A673 (cell line): ENCODE measurements around the gene CEP131. TPM values are rescaled to one million over a fixed set of nuclear protein-coding genes. Genes with fewer than 3 reads are reported as not detected.

Experiments used
- BruUV-seq: library from RNA; stranded (reverse); fragments of 400-500 nt; replicated peaks from 2 replicates; lab custom pipeline; 2021; lab: Mats Ljungman, UMichigan
- CTCF ChIA-PET: fragments of 300-600 bp; sonication (Branson Sonifier 250); formaldehyde crosslinking; loops from one replicate; lab custom pipeline; 2022; ENCODE audit warnings: antibody characterized with exemption; lab: Charles Lee
- POLR2A ChIA-PET: fragments of 300-600 bp; sonication (Branson Sonifier 250); formaldehyde crosslinking; loops from one replicate; lab custom pipeline; 2022; ENCODE audit warnings: antibody characterized with exemption; ENCODE audit not compliant: low non-redundant PET; lab: Charles Lee
- DNase-seq: peaks from one replicate; pipeline ENCODE4 v3.0.0-alpha.2; 2015; ENCODE audit warnings: low spot score
- H3K27ac ChIP-seq: fragments of 200-600 bp; sonication (generic); 2 replicates; pipeline ENCODE4 v1.5.1; 2016; ENCODE audit warnings: mixed run types, low read depth, mild to moderate bottlenecking, mixed read lengths, antibody characterized with exemption, low read length; ENCODE audit not compliant: poor library complexity, severe bottlenecking
- H3K27me3 ChIP-seq: fragments of 200-600 bp; sonication (generic); replicated peaks from 2 replicates; pipeline ENCODE4 v1.6.1; 2017; ENCODE audit warnings: mixed run types, low read depth, mild to moderate bottlenecking, mixed read lengths, antibody characterized with exemption, low read length; ENCODE audit not compliant: insufficient read depth, poor library complexity
- H3K36me3 ChIP-seq: fragments of 200-600 bp; sonication (generic); 2 replicates; pipeline ENCODE4 v1.6.1; 2016; ENCODE audit warnings: mixed run types, mild to moderate bottlenecking, mixed read lengths, antibody characterized with exemption, low read length; ENCODE audit not compliant: insufficient read depth, poor library complexity, severe bottlenecking
- H3K4me1 ChIP-seq: fragments of 200-600 bp; sonication (generic); 2 replicates; pipeline ENCODE4 v1.6.1; 2017; ENCODE audit warnings: mixed run types, mild to moderate bottlenecking, mixed read lengths, antibody characterized with exemption, low read length; ENCODE audit not compliant: insufficient read depth, poor library complexity, severe bottlenecking
- H3K4me3 ChIP-seq: fragments of 200-600 bp; sonication (generic); 2 replicates; pipeline ENCODE4 v1.5.1; 2016; ENCODE audit warnings: low read depth, mixed run types, mild to moderate bottlenecking, mixed read lengths, low read length; ENCODE audit not compliant: poor library complexity, severe bottlenecking
- H3K9me3 ChIP-seq: fragments of 200-600 bp; sonication (generic); 2 replicates; pipeline ENCODE4 v1.6.1; 2016; ENCODE audit warnings: mixed run types, low read depth, mild to moderate bottlenecking, mixed read lengths, antibody characterized with exemption, low read length; ENCODE audit not compliant: poor library complexity, severe bottlenecking
- EZH2 ChIP-seq: fragments of 200-600 bp; sonication (generic); IDR thresholded peaks from 2 replicates; pipeline ENCODE4 v1.6.1; 2017; ENCODE audit warnings: borderline replicate concordance, low read depth, mild to moderate bottlenecking, mixed read lengths, antibody characterized with exemption, low read length; ENCODE audit not compliant: poor library complexity, severe bottlenecking
- intact Hi-C: fragments of 100-400 bp; cut with micrococcal nuclease; formaldehyde crosslinking; loops from one replicate; pipeline ENCODE4 v1.10.0; 2022; ENCODE audit not compliant: unreplicated experiment
- total RNA-seq: library from RNA; stranded (reverse); gene quantifications from 2 replicates; pipeline ENCODE4 v1.2.3, GENCODE V29; 2021
- TF ChIP-seq, protein P1 (sequence below): fragments of 300-800, 200-600 bp; sonication (generic); conservative IDR thresholded peaks from 2 replicates; pipeline ENCODE4 v1.5.1; 2017; ENCODE audit warnings: low read depth, mild to moderate bottlenecking, antibody characterized with exemption, low read length, moderate library complexity, mixed read lengths

Gene CEP131
- total RNA-seq, 1 experiment from 2014 or later = 27.1 TPM

DNA sequence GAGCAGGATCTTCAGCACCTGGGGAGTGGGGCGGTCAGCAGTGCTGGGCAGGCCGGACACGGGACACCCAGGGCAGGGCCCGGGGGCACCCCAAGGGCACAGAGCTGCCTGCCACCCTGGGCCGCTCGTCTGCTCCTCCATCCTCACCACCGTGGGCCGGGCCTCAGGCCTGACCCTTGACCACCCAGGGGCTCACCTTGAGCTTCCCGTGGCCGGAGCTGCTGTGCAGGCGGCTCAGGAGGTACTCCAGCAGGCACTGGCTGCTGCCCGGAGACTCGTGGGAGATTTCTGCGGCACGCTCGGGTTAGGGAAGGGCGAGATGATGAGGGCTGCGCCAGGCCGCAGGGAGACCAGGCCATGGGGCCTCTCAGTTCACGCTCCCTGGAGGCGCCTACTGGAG, 14.0 kb upstream of the CEP131 start:
- ChIA-PET CTCF (interaction anchor here (1.4 kb wide), 1 partner anchor 14 kb away, joined by 3 read pairs; the partner anchor contains the start of gene CEP131), POLR2A (no interaction called here)
- Histone ChIP-seq H3K4me1 (peaks cover 7% of the 10 kb centered on the region), H3K27ac (no peak overlapping the region), H3K27me3 (no peaks in the 10 kb centered on the region), H3K4me3 (no peak overlapping the region), H3K36me3 (peaks cover 10% of the 10 kb centered on the region), H3K9me3 (no peaks in the 10 kb centered on the region)
- DNase-seq = no peak
- TF ChIP-seq, protein P1, sequence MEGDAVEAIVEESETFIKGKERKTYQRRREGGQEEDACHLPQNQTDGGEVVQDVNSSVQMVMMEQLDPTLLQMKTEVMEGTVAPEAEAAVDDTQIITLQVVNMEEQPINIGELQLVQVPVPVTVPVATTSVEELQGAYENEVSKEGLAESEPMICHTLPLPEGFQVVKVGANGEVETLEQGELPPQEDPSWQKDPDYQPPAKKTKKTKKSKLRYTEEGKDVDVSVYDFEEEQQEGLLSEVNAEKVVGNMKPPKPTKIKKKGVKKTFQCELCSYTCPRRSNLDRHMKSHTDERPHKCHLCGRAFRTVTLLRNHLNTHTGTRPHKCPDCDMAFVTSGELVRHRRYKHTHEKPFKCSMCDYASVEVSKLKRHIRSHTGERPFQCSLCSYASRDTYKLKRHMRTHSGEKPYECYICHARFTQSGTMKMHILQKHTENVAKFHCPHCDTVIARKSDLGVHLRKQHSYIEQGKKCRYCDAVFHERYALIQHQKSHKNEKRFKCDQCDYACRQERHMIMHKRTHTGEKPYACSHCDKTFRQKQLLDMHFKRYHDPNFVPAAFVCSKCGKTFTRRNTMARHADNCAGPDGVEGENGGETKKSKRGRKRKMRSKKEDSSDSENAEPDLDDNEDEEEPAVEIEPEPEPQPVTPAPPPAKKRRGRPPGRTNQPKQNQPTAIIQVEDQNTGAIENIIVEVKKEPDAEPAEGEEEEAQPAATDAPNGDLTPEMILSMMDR = no peak
- no peak for TF ChIP-seq EZH2
- intact Hi-C loops = no loop called here
- no TSS peak for BruUV-seq

DNA sequence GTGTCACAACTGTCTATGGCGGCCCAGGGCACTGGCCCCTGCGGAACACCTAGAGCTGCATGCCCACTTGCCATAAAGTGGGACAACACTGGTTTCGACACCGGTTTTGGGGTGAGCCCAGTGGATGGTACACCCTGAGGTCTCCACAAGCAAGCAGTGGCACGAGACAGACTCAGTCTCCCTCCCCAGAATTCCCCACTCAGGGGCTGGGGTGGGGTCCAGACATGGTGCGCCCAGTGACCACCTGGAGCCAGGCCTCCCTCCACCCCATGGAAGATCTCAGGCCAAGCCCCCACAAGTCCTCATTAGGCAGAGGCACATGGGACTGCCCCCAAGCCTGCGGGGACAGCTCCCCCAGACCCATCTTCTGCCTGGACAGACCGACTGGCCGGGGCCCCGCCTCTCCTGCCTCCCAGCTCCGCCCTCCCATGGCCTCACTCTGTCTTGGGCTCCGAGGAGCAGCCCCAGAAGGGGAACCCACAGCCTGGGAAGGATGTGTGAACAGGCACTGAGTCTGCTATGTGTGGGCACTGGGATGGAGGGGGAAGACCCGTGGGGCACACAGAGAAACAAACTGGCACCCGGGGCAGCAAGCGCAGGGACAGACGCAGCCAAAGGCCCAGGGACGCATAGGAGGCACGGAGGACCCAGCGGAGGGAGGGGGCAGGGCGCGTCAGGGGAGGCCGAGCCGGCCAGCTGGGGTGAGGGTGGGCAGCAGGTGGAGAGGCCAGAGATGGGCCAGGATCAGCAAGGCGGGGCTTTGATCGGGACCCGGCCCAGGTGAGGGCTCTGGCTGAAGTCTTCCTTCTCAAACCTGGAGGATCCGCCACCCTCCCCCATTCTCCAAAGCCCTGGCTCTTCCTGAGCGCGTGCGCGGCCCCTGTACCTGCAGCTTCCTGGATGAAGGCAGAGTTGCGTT, 13.3 kb upstream of the CEP131 start:
- no TSS peak for BruUV-seq
- no peak overlapping the region for H3K4me3 ChIP-seq
- intact Hi-C loops = no loop called here
- DNase-seq = no peak
- no peak overlapping the region for H3K27ac ChIP-seq
- ChIA-PET CTCF (interaction anchor here (1.4 kb wide), 1 partner anchor 13 kb away, joined by 3 read pairs; the partner anchor contains the start of gene CEP131), POLR2A (no interaction called here)
- peaks cover 3% of the 10 kb centered on the region for H3K36me3 ChIP-seq
- TF ChIP-seq, protein P1 = no peak
- TF ChIP-seq EZH2 = no peak
- H3K9me3 ChIP-seq = no peaks in the 10 kb centered on the region
- H3K4me1 ChIP-seq = peaks cover 7% of the 10 kb centered on the region
- no peaks in the 10 kb centered on the region for H3K27me3 ChIP-seq

DNA sequence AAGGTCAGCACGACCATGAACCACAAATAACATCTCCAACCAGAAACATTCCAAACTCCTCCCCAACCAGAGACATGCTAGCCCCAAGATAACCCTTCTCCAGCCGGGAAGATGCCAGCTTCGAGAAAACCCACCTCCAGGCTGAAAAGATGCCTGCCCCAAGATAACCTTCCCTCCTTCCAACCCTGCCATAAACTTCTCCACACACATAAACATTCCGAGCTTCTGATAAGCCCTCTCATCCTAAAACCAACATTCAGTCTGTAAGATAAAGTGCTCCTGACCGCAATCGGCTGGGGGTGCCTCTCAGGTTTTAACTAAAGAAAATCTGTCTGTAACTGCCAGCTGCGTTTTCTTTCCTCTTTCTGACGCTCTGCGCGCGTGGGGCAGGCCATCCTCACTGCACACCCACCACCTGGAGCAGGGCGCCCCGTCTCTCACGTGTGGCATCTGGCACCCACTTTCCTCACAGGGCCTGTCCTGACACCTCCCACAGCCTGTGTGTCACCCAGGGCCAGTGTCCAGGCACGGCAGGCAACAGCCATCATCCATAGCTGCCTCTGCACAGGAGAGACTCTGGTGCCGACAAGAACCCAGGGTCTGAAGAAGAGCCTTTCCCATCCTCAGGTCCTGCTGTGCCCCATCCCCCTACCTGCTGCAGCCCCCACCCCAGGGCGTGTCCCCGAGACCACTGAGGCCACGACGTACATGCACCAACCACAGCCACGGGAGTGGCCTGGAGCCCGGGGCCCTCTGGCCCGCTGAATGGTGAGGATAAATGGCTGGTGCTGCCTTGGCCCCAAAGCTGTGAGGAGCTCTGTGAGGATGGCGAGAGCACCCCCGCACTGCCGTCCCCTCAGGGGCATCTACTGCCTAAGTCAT, 12.4 kb upstream of the CEP131 start:
- POLR2A ChIA-PET = no interaction called here
- intact Hi-C loops = no loop called here
- CTCF ChIA-PET = interaction anchor here (1.4 kb wide), 1 partner anchor 12 kb away, joined by 3 read pairs; the partner anchor contains the start of gene CEP131
- H3K27me3 ChIP-seq = no peaks in the 10 kb centered on the region
- H3K27ac ChIP-seq = no peak overlapping the region
- no peaks in the 10 kb centered on the region for H3K9me3 ChIP-seq
- H3K4me1 ChIP-seq = peaks cover 7% of the 10 kb centered on the region
- no peaks in the 10 kb centered on the region for H3K36me3 ChIP-seq
- DNase-seq = no peak
- TF ChIP-seq, protein P1 = no peak
- no peak for TF ChIP-seq EZH2
- H3K4me3 ChIP-seq = no peak overlapping the region
- BruUV-seq = no TSS peak
